GM19467 (cell line): Measurements from ENCODE around the gene RPS5.
A peak's percentile ranks its signal among the peaks of the same experiment; 100 is the strongest.

Source experiments
- ATAC-seq: cut with Tn5 transposase; IDR thresholded peaks from one replicate; pipeline ENCODE4 v1.9.1; 2021; ENCODE audit warnings: mild to moderate bottlenecking, moderate library complexity; ENCODE audit not compliant: unreplicated experiment

Gene RPS5

GRCh38 chr19:58385313-58385890 lies 1.7 kb upstream of the RPS5 start:
- ATAC-seq, result no peak

- no peak for ATAC-seq
Observed at GRCh38 chr19:58385891-58386575, 1.0 kb upstream of the RPS5 start.

GRCh38 chr19:58387338-58388174 lies 487 bp downstream of the RPS5 start:
- ATAC-seq, result no peak

DNA sequence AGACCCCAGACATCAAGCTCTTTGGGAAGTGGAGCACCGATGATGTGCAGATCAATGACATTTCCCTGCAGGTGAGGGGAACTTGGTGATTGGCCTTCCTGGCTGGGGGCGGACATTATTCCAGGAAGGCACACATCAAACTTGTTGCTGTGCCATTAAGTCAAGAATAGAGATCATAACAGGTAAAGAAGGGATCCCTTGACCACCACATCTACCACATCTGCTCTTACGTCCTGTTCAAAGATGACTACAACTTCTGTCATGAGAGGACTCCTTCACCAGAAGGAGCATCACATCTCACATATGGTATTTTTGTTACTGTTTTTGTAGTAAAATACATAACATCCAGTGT lies 1.1 kb downstream of the RPS5 start:
- no peak for ATAC-seq

GRCh38 chr19:58392945-58393724 lies 6.1 kb downstream of the RPS5 start:
- ATAC-seq, result no peak

GRCh38 chr19:58393725-58394033 lies 6.6 kb downstream of the RPS5 start:
- no peak for ATAC-seq

GRCh38 chr19:58394821-58395219 lies 7.8 kb downstream of the RPS5 start:
- no peak for ATAC-seq

DNA sequence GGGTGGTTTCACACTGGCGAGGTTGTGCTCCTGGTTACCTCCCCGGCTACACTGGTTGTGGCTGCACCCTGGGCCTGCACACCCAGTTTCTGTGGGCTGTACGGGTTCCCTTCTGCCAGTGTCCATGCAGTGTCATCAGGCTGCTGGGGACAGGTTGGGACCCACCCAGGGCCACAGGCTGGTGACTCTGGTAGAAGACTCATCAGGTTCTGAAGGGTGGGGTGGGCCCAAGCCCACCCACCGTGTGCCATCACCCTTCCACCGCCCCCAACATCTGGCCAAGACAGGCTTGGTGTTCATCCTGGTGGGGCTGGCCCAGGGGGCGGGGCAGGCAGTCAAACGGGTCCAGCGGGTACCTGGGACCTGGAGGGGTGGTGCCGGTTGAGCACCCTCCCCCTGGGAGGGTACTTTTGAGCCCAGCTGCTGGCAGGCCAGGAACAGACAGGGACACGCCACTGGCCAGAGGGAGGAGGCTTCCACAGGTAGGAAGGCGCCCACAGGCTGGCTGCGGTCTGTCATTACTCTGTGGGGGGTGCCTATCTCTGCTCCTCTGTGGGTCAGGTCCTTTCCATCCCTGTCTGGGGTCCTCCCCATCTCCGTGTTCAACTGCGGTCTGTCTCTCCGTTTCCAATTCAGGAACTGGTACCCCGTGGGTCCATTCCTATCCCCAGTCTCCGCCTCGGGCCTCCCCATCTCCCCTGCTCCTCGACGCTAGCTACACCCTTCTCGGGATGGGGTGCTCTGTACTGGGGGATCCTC lies 8.3 kb downstream of the RPS5 start, which contains the start of gene RNF225:
RNF225 (plus strand) TSS at position 437 of the 759 bp plus-strand sequence. CDS start 434 bp downstream, outside the sequence.
- no peak for ATAC-seq

DNA sequence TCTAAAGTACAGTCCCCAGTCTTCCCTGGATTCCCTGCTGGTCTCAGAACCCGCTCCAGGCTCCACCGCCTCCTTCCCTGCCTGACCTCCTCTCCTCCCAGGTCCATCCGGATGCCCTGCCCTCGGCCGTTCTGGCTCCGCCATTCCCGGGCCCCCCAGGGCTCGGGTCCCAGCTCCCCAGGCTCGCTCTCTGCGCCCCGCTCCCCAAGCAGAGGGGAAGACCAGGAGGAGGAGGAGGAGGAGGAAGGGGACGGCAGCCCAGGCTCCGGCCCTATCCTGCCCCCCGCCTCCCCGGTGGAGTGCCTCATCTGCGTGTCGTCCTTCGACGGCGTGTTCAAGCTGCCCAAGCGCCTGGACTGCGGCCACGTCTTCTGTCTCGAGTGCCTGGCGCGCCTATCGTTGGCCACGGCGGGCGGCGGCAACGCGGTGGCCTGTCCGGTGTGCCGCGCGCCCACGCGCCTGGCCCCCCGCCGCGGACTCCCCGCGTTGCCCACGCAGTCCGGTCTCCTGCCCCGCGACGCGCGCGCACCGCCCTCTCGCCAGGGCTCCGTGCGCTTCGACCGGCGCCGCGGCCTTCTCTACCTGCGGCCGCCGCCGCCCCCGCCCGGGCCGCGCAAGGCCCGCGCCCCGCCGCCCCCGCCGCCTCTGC lies 9.0 kb downstream of the RPS5 start:
- ATAC-seq, result no peak

- no peak for ATAC-seq
Observed at GRCh38 chr19:58396691-58397532, 9.8 kb downstream of the RPS5 start.

DNA sequence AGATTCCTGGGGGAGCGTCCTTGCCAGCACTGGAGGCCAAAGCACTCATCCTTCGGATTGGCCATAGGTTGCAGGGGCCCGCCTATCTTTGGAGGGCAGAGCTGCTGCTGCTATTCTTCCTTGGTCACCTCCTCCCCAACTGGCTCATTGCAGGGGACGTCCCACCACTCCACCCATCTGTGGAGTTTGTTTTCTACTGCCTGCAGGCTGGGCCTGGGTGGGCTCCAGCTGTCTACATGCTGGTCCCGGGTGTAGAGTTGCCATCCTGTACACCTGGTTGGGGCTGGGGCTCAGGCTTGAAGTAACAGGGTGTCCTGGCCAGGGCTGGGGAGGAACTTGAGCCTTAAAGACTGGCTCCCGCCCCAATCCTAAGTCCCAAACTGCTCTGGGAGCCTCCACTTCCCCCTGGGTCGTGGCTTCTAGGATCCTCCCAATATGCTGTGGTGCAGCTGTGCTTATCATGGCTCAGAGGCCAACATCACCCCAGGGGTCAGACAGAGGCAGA lies 10.5 kb downstream of the RPS5 start:
- no peak for ATAC-seq

DNA sequence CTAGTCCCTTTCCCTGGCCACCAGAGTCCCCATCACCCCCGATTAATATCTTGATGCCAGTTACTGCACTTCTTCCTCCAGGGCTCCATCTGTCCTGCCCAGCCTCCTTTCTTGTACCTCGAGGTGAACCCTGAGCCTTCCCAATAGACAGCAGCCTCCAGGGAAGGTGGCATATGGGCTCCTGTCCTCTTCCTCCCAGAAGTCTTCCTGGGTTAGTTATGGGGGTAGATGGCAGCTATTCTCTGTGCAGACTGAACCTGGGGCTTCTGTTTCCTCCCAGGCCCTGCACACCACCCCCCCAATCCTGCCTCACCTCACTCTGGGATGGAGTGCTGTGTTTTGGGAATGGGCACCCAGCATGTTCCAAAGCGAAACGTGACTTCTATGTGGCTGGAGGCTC lies 11.0 kb downstream of the RPS5 start:
- no peak for ATAC-seq

- no peak for ATAC-seq
Observed at GRCh38 chr19:58398545-58398944, 11.5 kb downstream of the RPS5 start.

- no peak for ATAC-seq
Observed at GRCh38 chr19:58399903-58400302, 12.8 kb downstream of the RPS5 start.

DNA sequence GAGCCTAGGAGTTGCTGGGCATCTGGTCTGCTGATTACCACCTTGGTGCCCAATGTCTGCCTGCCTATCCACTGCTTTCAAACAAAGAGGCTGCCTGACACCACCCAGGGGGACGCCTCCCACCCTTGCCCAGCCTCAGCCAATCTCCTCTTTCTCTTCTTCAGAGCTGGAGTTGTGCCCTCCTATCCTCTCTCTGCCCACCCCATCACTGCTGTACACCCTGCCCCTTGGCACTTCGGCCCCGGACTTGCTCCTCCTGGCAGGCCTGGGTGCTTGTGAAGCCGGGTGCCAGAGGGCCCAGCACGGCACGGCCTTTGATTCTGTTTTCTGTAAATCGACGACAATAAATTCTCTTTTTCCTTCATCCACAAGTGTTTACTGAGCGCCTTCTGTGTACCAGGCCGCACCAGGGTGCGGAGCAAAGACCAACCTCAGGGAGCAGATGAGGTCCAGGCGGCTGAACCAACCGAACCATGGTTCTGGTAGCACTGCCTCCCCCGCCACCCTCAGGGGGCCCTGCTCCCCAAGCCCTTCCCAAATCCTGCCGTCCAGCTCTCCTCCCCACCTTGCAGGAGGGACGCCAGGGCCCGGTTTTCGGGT lies 13.3 kb downstream of the RPS5 start:
- ATAC-seq, result no peak

GRCh38 chr19:58400916-58401839 lies 14.1 kb downstream of the RPS5 start:
- peak; percentile 98 for ATAC-seq

DNA sequence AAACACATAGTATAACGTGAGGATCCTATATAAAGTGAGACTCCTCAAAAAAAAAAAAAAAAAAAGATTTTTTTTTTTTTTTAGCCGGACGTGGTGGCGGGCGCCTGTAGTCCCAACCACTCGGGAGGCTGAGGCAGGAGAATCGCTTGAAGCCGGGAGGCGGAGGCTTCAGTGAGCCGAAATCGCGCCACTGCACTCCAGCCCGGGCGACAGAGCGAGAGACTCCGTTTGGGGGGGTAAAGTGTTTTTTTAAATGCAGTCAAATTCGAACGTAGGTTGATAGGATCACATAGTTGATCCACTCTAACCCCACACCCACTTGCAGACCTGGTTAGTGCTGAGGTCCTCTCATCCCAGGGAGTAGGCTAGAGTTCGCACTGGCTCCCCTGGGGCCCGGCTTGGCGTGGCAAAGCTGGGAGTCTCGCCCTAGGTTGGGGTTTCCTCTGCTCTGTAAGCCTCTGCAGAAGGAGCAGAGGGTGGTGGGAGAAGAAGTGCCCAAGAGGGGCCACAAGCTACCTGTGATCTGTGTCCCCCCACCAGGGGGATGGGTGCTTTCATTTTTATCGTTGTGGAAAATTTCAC lies 14.9 kb downstream of the RPS5 start:
- ATAC-seq, result no peak
